ENCODE data around the gene EFS. TPM values are rescaled to one million over a fixed set of nuclear protein-coding genes. Genes with fewer than 3 reads are reported as not detected.

EFS gene
- total and polyA plus RNA-seq, 2 of the 8 experiments (the other 6 are each of a cell fraction or from before 2014, with no cell fraction given), result 27.8 to 28.6 TPM

GRCh38 chr14:23411563-23412525, 46.9 kb upstream of the EFS start (continued):
- no peak for TF ChIP-seq CHD7 (IDR thresholded peaks at IDR 0.05; ENCODE audit: insufficient replicate concordance, low read length)
- no peak for TF ChIP-seq BCL11A (IDR thresholded peaks at IDR 0.05; ENCODE audit: low read depth in 2 of 2, low read length in 2 of 2)
- TF ChIP-seq BACH1 (IDR thresholded peaks at IDR 0.05; ENCODE audit: low read length), result no peak
